ENCODE results near the gene GLIS2.

The GLIS2 gene

GRCh38 chr16:4385789-4386450 lies 70.1 kb downstream of the GLIS2 start:
- Histone ChIP-seq H3K36me3 (peaks cover 100% of the 10 kb centered on the region), H3K4me1 (ENCODE audit: control insufficient read depth in 1 of 2, insufficient read depth in 1 of 2, low read depth in 1 of 2, low read length in 1 of 2) (no peaks in the 10 kb centered on the region)

GRCh38 chr16:4386451-4386805 lies 70.6 kb downstream of the GLIS2 start:
- no peak overlapping the region for H3K4me3 ChIP-seq (ENCODE audit: low read depth in 1 of 2, low read length in 1 of 2)
- H3K9me3 ChIP-seq: no peaks in the 10 kb centered on the region
- TF ChIP-seq, protein P1, sequence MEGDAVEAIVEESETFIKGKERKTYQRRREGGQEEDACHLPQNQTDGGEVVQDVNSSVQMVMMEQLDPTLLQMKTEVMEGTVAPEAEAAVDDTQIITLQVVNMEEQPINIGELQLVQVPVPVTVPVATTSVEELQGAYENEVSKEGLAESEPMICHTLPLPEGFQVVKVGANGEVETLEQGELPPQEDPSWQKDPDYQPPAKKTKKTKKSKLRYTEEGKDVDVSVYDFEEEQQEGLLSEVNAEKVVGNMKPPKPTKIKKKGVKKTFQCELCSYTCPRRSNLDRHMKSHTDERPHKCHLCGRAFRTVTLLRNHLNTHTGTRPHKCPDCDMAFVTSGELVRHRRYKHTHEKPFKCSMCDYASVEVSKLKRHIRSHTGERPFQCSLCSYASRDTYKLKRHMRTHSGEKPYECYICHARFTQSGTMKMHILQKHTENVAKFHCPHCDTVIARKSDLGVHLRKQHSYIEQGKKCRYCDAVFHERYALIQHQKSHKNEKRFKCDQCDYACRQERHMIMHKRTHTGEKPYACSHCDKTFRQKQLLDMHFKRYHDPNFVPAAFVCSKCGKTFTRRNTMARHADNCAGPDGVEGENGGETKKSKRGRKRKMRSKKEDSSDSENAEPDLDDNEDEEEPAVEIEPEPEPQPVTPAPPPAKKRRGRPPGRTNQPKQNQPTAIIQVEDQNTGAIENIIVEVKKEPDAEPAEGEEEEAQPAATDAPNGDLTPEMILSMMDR (IDR thresholded peaks at IDR 0.05): no peak
- H3K27ac ChIP-seq: no peak overlapping the region
- peaks cover 100% of the 10 kb centered on the region for H3K36me3 ChIP-seq
- no peaks in the 10 kb centered on the region for H3K4me1 ChIP-seq (ENCODE audit: control insufficient read depth in 1 of 2, insufficient read depth in 1 of 2, low read depth in 1 of 2, low read length in 1 of 2)
- no peaks in the 10 kb centered on the region for H3K27me3 ChIP-seq

More at GRCh38 chr16:4385789-4386450, 70.1 kb downstream of the GLIS2 start:
- Histone ChIP-seq H3K4me3 (ENCODE audit: low read depth in 1 of 2, low read length in 1 of 2) (no peak overlapping the region), H3K27ac (no peak overlapping the region), H3K27me3 (no peaks in the 10 kb centered on the region), H3K9me3 (no peaks in the 10 kb centered on the region)
- TF ChIP-seq, protein P1 (IDR thresholded peaks at IDR 0.05): no peak

DNA sequence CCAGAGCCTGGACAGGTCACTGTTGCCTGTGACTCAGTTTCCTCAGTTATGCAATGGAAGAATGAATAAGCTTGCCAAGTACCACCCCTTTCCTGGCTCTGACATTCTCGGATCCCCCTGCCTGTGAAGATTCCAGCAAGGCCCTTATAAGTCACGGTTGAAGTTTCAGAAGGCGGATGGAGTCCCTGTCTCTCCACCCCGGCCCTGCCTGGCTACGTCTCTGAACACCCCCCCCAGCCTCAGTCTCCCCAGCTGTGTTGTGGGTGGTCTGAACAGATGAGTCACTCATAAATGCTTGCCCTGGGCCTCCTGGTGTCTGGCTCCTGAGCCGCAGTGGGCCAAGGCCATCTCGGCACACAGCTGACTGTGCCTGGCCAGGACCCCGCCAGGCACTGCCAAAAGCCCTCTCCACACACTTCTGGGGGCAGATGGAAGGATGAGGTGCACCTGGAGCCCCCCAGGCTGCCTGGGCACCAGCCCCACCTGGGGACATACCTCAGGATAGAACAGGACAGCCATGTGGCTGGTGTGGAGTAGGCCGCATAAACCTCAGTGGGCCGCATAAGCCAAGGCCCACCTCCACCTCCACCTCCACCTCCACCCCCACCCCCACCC lies 71.2 kb downstream of the GLIS2 start:
- no peaks in the 10 kb centered on the region for H3K4me1 ChIP-seq (ENCODE audit: control insufficient read depth in 1 of 2, insufficient read depth in 1 of 2, low read depth in 1 of 2, low read length in 1 of 2)
- H3K4me3 ChIP-seq (ENCODE audit: low read depth in 1 of 2, low read length in 1 of 2): no peak overlapping the region
- TF ChIP-seq, protein P1 (IDR thresholded peaks at IDR 0.05): no peak
- no peak overlapping the region for H3K27ac ChIP-seq
- H3K9me3 ChIP-seq: no peaks in the 10 kb centered on the region
- H3K36me3 ChIP-seq: peaks cover 100% of the 10 kb centered on the region
- no peaks in the 10 kb centered on the region for H3K27me3 ChIP-seq

GRCh38 chr16:4387781-4388180 lies 71.9 kb downstream of the GLIS2 start:
- Histone ChIP-seq H3K4me3 (ENCODE audit: low read depth in 1 of 2, low read length in 1 of 2) (no peak overlapping the region), H3K9me3 (no peaks in the 10 kb centered on the region), H3K4me1 (ENCODE audit: control insufficient read depth in 1 of 2, insufficient read depth in 1 of 2, low read depth in 1 of 2, low read length in 1 of 2) (no peaks in the 10 kb centered on the region), H3K36me3 (peaks cover 100% of the 10 kb centered on the region), H3K27me3 (no peaks in the 10 kb centered on the region), H3K27ac (no peak overlapping the region)
- TF ChIP-seq, protein P1 (IDR thresholded peaks at IDR 0.05): no peak

DNA sequence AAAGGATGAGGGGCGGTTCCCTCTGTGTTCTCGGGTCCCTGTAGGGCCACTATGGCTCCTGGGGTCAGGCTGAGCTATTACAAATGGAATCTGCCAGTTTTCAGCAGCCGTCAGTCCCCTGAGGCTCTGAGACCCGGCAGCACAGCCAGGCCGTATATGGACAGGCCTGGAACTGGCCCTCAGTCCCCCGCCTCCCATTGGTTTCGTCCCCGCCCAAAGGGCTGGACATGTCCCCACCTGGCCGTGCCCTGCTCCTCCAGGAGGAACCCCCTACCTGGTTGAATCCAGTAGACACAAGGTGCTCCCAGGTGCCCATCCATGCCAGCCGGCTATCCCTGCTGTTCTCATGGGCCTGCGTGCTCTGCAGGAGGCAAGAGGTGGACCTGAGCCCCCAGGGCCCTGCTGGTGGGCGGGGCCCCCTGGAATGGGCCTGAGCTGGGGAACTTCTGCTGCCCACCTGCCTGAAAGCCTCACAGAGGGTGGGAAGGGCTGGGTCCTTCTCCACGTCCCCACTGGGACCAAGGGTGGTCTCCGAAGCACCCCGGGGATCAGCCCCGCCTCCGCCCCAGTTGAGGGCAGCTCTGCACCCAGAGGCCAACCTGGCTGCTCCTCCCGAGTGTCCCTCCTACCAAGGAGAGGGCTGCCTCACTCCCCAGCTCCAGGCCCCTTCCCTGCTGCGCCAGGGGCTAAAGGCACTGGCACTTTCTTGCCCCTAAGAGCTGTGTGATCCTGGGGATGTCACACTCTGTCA lies 72.6 kb downstream of the GLIS2 start:
- Histone ChIP-seq H3K4me1 (ENCODE audit: control insufficient read depth in 1 of 2, insufficient read depth in 1 of 2, low read depth in 1 of 2, low read length in 1 of 2) (no peaks in the 10 kb centered on the region), H3K9me3 (no peaks in the 10 kb centered on the region), H3K36me3 (peaks cover 100% of the 10 kb centered on the region), H3K4me3 (ENCODE audit: low read depth in 1 of 2, low read length in 1 of 2) (no peak overlapping the region), H3K27me3 (no peaks in the 10 kb centered on the region), H3K27ac (no peak overlapping the region)
- TF ChIP-seq, protein P1 (IDR thresholded peaks at IDR 0.05): no peak

Measured in neutrophil (primary cell).